ENCODE results near the gene GATA5. TPM values are rescaled to one million over a fixed set of nuclear protein-coding genes. Genes with fewer than 3 reads are reported as not detected.

Gene GATA5
- total and polyA plus RNA-seq, 2 donors (not counting 3 experiments of a cell fraction or from before 2014, with no cell fraction given): not detected

GRCh38 chr20:62451970-62452369 lies 23.8 kb downstream of the GATA5 start:
- dilution Hi-C loops (cut with MboI; ENCODE audit: extremely low pct_ligation_motif_present, low sequenced_read_pairs): no loop called here
- Histone ChIP-seq H3K4me3 (replicated peaks in 1 of 3; ENCODE audit: insufficient read depth in 1 of 3, low read depth in 1 of 3, low read length in 3 of 3) (no peak overlapping the region), H3K27me3 (ENCODE audit: control insufficient read depth in 2 of 2, insufficient read depth in 2 of 2, low read length in 2 of 2) (no peaks in the 10 kb centered on the region), H4K20me1 (replicated peaks; ENCODE audit: control insufficient read depth, extremely low read depth, insufficient read depth, low read length) (no peaks in the 10 kb centered on the region), H3K9me3 (replicated peaks; ENCODE audit: control insufficient read depth, insufficient read depth, low read length) (no peaks in the 10 kb centered on the region), H3K79me2 (ENCODE audit: control insufficient read depth, insufficient read depth, low read length) (no peaks in the 10 kb centered on the region), H3K9ac (replicated peaks; ENCODE audit: extremely low read depth, insufficient read depth, low read length) (no peak overlapping the region), H3K27ac (ENCODE audit: insufficient read depth, low read depth, low read length) (no peak overlapping the region), H3K36me3 (ENCODE audit: control insufficient read depth in 2 of 2, extremely low read depth in 1 of 2, insufficient read depth in 2 of 2, low read length in 2 of 2) (no peaks in the 10 kb centered on the region), H3K4me2 (ENCODE audit: insufficient read depth, low read length) (no peak overlapping the region), H3K9me1 (replicated peaks; ENCODE audit: control insufficient read depth, extremely low read depth, insufficient read depth, low read length) (no peaks in the 10 kb centered on the region), H2AFZ (ENCODE audit: low read depth, low read length) (no peak overlapping the region), H3K4me1 (ENCODE audit: control insufficient read depth, extremely low read depth, insufficient read depth, low read length) (no peaks in the 10 kb centered on the region)
- DNase-seq (ENCODE audit: low read depth, low spot score): no peak
- CTCF ChIA-PET: no interaction called here
- intact Hi-C loops (cut with micrococcal nuclease): no loop called here
- BruUV-seq (replicated peaks): no TSS peak
- TF ChIP-seq GATA2 (IDR thresholded peaks at IDR 0.05; ENCODE audit: insufficient read depth, insufficient read length, low read depth, low read length): no peak
- no peak for TF ChIP-seq EZH2 (IDR thresholded peaks at IDR 0.05; ENCODE audit: borderline replicate concordance, low read depth, low read length, severe bottlenecking)
- no peak for TF ChIP-seq POLR2AphosphoS5 (IDR thresholded peaks at IDR 0.05; ENCODE audit: insufficient read depth, low read depth, low read length)
- TF ChIP-seq MYC (IDR thresholded peaks at IDR 0.05; ENCODE audit: low read depth, low read length): no peak
- TF ChIP-seq FOS (IDR thresholded peaks at IDR 0.05; ENCODE audit: borderline replicate concordance, insufficient read depth, low read length): no peak
- TF ChIP-seq MAX (IDR thresholded peaks at IDR 0.05; ENCODE audit: insufficient read depth, insufficient read length): no peak
- no peak for TF ChIP-seq CTCF (IDR thresholded peaks at IDR 0.05; ENCODE audit: extremely low read depth in 1 of 2, insufficient read depth in 1 of 2, low read depth in 1 of 2, low read length in 2 of 2)
- TF ChIP-seq JUN (IDR thresholded peaks at IDR 0.05; ENCODE audit: borderline replicate concordance, insufficient read depth, insufficient read length, low read depth): no peak
- TF ChIP-seq POLR2A (IDR thresholded peaks at IDR 0.05; ENCODE audit: low read depth, low read length): no peak
- POLR2A ChIA-PET: no interaction called here
- FAIRE-seq: no peak

Measured in endothelial cell of umbilical vein (primary cell).